GM19035 (cell line): ENCODE measurements around the gene VWA3B.
"Not testable (repeated sequence)": the region's sequence is repeated elsewhere in the genome, so short reads cannot be mapped to it uniquely, and the experiment has no call there.

ENCODE experiments used
- ATAC-seq: cut with Tn5 transposase; IDR thresholded peaks from one replicate; pipeline ENCODE4 v1.9.1; 2021; ENCODE audit not compliant: unreplicated experiment

The VWA3B gene

GRCh38 chr2:98084869-98085238 is 2.1 kb upstream of the VWA3B start:
- ATAC-seq = no peak

- ATAC-seq = no peak
Measured at GRCh38 chr2:98085649-98086048, 1.3 kb upstream of the VWA3B start.

- ATAC-seq = no peak
Measured at GRCh38 chr2:98087447-98088020, 567 bp downstream of the VWA3B start.

GRCh38 chr2:98088261-98088660 is 1.3 kb downstream of the VWA3B start:
- ATAC-seq = no peak

- ATAC-seq = no peak
Measured at GRCh38 chr2:98089941-98090340, 3.0 kb downstream of the VWA3B start.

GRCh38 chr2:98090951-98091350 is 4.0 kb downstream of the VWA3B start:
- no peak for ATAC-seq

- ATAC-seq = no peak
Measured at GRCh38 chr2:98091738-98092137, 4.8 kb downstream of the VWA3B start.

- no peak for ATAC-seq
Measured at GRCh38 chr2:98093146-98093545, 6.2 kb downstream of the VWA3B start.

- ATAC-seq = no peak
Measured at GRCh38 chr2:98093611-98094010, 6.6 kb downstream of the VWA3B start.

- no peak for ATAC-seq
Measured at GRCh38 chr2:98099939-98100743, 13.2 kb downstream of the VWA3B start.

- ATAC-seq = not testable (repeated sequence)
Measured at GRCh38 chr2:98102315-98102714, 15.3 kb downstream of the VWA3B start.

- ATAC-seq = no peak
Measured at GRCh38 chr2:98102878-98103277, 15.9 kb downstream of the VWA3B start.

GRCh38 chr2:98108110-98108509 is 21.1 kb downstream of the VWA3B start:
- ATAC-seq = no peak

- ATAC-seq = no peak
Measured at GRCh38 chr2:98110741-98111140, 23.8 kb downstream of the VWA3B start.

- ATAC-seq = no peak
Measured at GRCh38 chr2:98114643-98115330, 27.8 kb downstream of the VWA3B start.

- ATAC-seq = no peak
Measured at GRCh38 chr2:98118161-98118560, 31.2 kb downstream of the VWA3B start.

- ATAC-seq = no peak
Measured at GRCh38 chr2:98118852-98119251, 31.9 kb downstream of the VWA3B start.

GRCh38 chr2:98121149-98121548 is 34.2 kb downstream of the VWA3B start:
- ATAC-seq = no peak

GRCh38 chr2:98122524-98122923 is 35.6 kb downstream of the VWA3B start:
- no peak for ATAC-seq

GRCh38 chr2:98123286-98123685 is 36.3 kb downstream of the VWA3B start:
- ATAC-seq = no peak

- ATAC-seq = no peak
Measured at GRCh38 chr2:98126061-98126460, 39.1 kb downstream of the VWA3B start.
